Measurements from ENCODE around the gene HS1BP3.

DNA sequence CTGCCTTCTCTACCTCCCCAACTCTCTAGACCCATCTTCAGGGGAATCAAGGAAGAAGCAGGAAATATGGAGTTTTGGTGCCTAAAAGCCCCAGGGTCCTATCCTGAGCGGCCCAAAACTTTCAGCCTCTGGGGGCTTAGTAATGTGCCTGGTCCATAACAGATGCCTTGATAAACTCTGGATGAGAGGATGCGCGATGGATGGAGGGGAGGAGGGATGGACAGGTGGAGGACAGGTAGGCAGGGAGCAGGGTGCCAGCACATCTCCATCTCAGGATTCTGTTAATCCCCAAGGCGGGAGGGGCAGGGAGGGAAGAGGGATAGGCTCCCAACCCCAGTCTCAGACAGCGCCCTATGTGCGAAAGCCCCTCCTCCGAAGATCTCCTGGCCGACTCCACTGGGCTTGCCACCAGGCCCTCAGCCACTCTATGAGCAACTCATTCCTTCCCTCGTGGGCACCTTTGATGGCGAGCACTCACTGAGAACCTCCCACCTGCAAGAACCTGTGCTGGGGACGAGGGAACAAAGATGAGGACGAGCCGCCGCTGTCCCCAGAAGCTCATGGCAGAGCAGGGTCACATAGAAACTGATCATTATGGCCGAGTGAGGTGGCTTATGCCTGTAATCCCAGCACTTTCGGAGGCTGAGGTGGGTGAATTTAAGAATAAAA, 23.1 kb downstream of the HS1BP3 start:
- TF ChIP-seq, protein P1, sequence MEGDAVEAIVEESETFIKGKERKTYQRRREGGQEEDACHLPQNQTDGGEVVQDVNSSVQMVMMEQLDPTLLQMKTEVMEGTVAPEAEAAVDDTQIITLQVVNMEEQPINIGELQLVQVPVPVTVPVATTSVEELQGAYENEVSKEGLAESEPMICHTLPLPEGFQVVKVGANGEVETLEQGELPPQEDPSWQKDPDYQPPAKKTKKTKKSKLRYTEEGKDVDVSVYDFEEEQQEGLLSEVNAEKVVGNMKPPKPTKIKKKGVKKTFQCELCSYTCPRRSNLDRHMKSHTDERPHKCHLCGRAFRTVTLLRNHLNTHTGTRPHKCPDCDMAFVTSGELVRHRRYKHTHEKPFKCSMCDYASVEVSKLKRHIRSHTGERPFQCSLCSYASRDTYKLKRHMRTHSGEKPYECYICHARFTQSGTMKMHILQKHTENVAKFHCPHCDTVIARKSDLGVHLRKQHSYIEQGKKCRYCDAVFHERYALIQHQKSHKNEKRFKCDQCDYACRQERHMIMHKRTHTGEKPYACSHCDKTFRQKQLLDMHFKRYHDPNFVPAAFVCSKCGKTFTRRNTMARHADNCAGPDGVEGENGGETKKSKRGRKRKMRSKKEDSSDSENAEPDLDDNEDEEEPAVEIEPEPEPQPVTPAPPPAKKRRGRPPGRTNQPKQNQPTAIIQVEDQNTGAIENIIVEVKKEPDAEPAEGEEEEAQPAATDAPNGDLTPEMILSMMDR (conservative IDR thresholded peaks at IDR 0.05 in 1 of 2, IDR thresholded peaks at IDR 0.05 in 1 of 2; ENCODE audit: extremely low read depth in 1 of 2, insufficient read depth in 1 of 2, low read depth in 1 of 2, low read length in 2 of 2), result no peak
- no peak for TF ChIP-seq EZH2 (IDR thresholded peaks at IDR 0.05; ENCODE audit: borderline replicate concordance, low read length)
